WTC11 (cell line): ENCODE data around the gene SLCO4A1. TPM values are rescaled to one million over a fixed set of nuclear protein-coding genes. Genes with fewer than 3 reads are reported as not detected.

ENCODE experiments used
- ATAC-seq: fragments of 200-7000 bp; cut with Tn5 transposase; 2 replicates; pipeline ENCODE4 v1.10.0; 2021; ENCODE audit warnings: mild to moderate bottlenecking, moderate library complexity
- CTCF ChIA-PET: fragments of 300-600 bp; sonication (Branson Sonifier 250); formaldehyde crosslinking; loops from one replicate; lab custom pipeline; 2021; ENCODE audit warnings: antibody characterized with exemption; lab: Charles Lee
- POLR2A ChIA-PET: fragments of 350-600 bp; sonication (Branson Sonifier 250); formaldehyde crosslinking; loops from one replicate; lab custom pipeline; 2021; ENCODE audit warnings: antibody characterized with exemption; lab: Charles Lee
- DNase-seq: peaks from one replicate; pipeline ENCODE4 v3.0.0; 2021; ENCODE audit warnings: low spot score
- H3K27ac Mint-ChIP-seq: 2 replicates; pipeline ENCODE4 v1.8.0; 2021; ENCODE audit warnings: mixed read lengths
- H3K27me3 Mint-ChIP-seq: 2 replicates; pipeline ENCODE4 v1.8.0; 2021; ENCODE audit warnings: low read depth, mild to moderate bottlenecking, moderate library complexity, mixed read lengths
- H3K36me3 Mint-ChIP-seq: 2 replicates; pipeline ENCODE4 v1.8.0; 2021; ENCODE audit warnings: mixed read lengths
- H3K4me1 Mint-ChIP-seq: 2 replicates; pipeline ENCODE4 v1.8.0; 2022; ENCODE audit warnings: mixed read lengths
- H3K4me3 Mint-ChIP-seq: 2 replicates; pipeline ENCODE4 v1.8.0; 2021; ENCODE audit warnings: mild to moderate bottlenecking, moderate library complexity, mixed read lengths
- H3K9me3 Mint-ChIP-seq: 2 replicates; pipeline ENCODE4 v1.8.0; 2021; ENCODE audit warnings: mixed read lengths
- E2F4 ChIP-seq: sonication (generic); formaldehyde crosslinking; IDR thresholded peaks from 2 replicates; pipeline ENCODE4 v1.8.1; 2022; ENCODE audit warnings: low read depth, mild to moderate bottlenecking, moderate library complexity, missing genetic modification reagents, borderline replicate concordance
- E2F5 ChIP-seq: sonication (generic); formaldehyde crosslinking; IDR thresholded peaks from 2 replicates; pipeline ENCODE4 v1.8.1; 2022; ENCODE audit warnings: mild to moderate bottlenecking, moderate library complexity, missing genetic modification reagents
- FOXK1 ChIP-seq: sonication (generic); formaldehyde crosslinking; IDR thresholded peaks from 2 replicates; pipeline ENCODE4 v1.8.0; 2022; ENCODE audit warnings: mild to moderate bottlenecking, moderate library complexity, missing genetic modification reagents
- GABPB1 ChIP-seq: sonication (generic); formaldehyde crosslinking; IDR thresholded peaks from 2 replicates; pipeline ENCODE4 v1.8.1; 2023; ENCODE audit warnings: mild to moderate bottlenecking, missing genetic modification reagents
- GRHL2 ChIP-seq: fragments of 250-450 bp; sonication (Bioruptor Pico); IDR thresholded peaks from 2 replicates; pipeline ENCODE4 v1.8.0; 2022; ENCODE audit warnings: mild to moderate bottlenecking, moderate library complexity; ENCODE audit not compliant: insufficient replicate concordance, severe bottlenecking
- HMGXB4 ChIP-seq: sonication (generic); formaldehyde crosslinking; IDR thresholded peaks from 2 replicates; pipeline ENCODE4 v1.8.1; 2023; ENCODE audit warnings: mild to moderate bottlenecking, moderate library complexity, missing genetic modification reagents
- IRF2 ChIP-seq: sonication (generic); formaldehyde crosslinking; IDR thresholded peaks from 2 replicates; pipeline ENCODE4 v1.8.0; 2022; ENCODE audit warnings: low read depth, missing genetic modification reagents, borderline replicate concordance
- KAT7 ChIP-seq: sonication (generic); formaldehyde crosslinking; IDR thresholded peaks from 2 replicates; pipeline ENCODE4 v1.8.1; 2023; ENCODE audit warnings: missing genetic modification reagents, mild to moderate bottlenecking, borderline replicate concordance
- MYBL2 ChIP-seq: sonication (generic); formaldehyde crosslinking; IDR thresholded peaks from 2 replicates; pipeline ENCODE4 v1.8.1; 2023; ENCODE audit warnings: mild to moderate bottlenecking, moderate library complexity, missing genetic modification reagents
- NFATC4 ChIP-seq: fragments of 250-450 bp; sonication (Bioruptor Pico); IDR thresholded peaks from 2 replicates; pipeline ENCODE4 v1.9.0; 2021; ENCODE audit warnings: mild to moderate bottlenecking
- NR1H2 ChIP-seq: sonication (generic); formaldehyde crosslinking; IDR thresholded peaks from 2 replicates; pipeline ENCODE4 v1.9.0; 2021; ENCODE audit warnings: mild to moderate bottlenecking, moderate library complexity, missing genetic modification reagents
- total RNA-seq: library from RNA; stranded (reverse); gene quantifications from 3 replicates; pipeline ENCODE4 v1.2.3, GENCODE V29; 2021
- TF ChIP-seq, protein P1 (sequence below): sonication (generic); formaldehyde crosslinking; IDR thresholded peaks from 2 replicates; pipeline ENCODE4 v1.8.1; 2023; ENCODE audit warnings: mild to moderate bottlenecking, missing genetic modification reagents, moderate library complexity
- TF ChIP-seq, protein P2 (sequence below): sonication (generic); formaldehyde crosslinking; IDR thresholded peaks from 2 replicates; pipeline ENCODE4 v1.8.1; 2022; ENCODE audit warnings: missing genetic modification reagents, borderline replicate concordance
- TF ChIP-seq, protein P3 (sequence below): fragments of 250-450 bp; sonication (Bioruptor Pico); IDR thresholded peaks from 2 replicates; pipeline ENCODE4 v2.1.2; 2022; ENCODE audit warnings: mild to moderate bottlenecking, moderate library complexity
- TF ChIP-seq, protein P4 (sequence below): sonication (generic); formaldehyde crosslinking; IDR thresholded peaks from 2 replicates; pipeline ENCODE4 v1.8.0; 2023; ENCODE audit warnings: missing genetic modification reagents
- TF ChIP-seq, protein P5 (sequence below): sonication (generic); formaldehyde crosslinking; IDR thresholded peaks from 2 replicates; pipeline ENCODE4 v1.8.1; 2023; ENCODE audit warnings: mild to moderate bottlenecking, missing genetic modification reagents
- TF ChIP-seq, protein P6 (sequence below): sonication (generic); formaldehyde crosslinking; IDR thresholded peaks from 2 replicates; pipeline ENCODE4 v1.8.1; 2022; ENCODE audit warnings: mild to moderate bottlenecking, missing genetic modification reagents, moderate library complexity, borderline replicate concordance

The SLCO4A1 gene
- total RNA-seq, 1 experiment from 2014 or later: 19.9 TPM

GRCh38 chr20:62710221-62710885, 68.0 kb downstream of the SLCO4A1 start:
- H3K4me3 Mint-ChIP-seq: no peak overlapping the region; the same call in 1 of the 2 replicates
- no peak for DNase-seq
- H3K27ac Mint-ChIP-seq: no peak overlapping the region
- H3K36me3 Mint-ChIP-seq: no peaks in the 10 kb centered on the region
- 0 out of 2 replicates have a peak, but pooled peaks cover 3% of the 10 kb centered on the region for H3K4me1 Mint-ChIP-seq
- CTCF ChIA-PET: interaction anchor here (0.6 to 4.7 kb wide), 7 partner anchors 12 to 161 kb away, joined by 3 to 22 read pairs (median 15); no protein-coding TSS in a partner anchor
- H3K9me3 Mint-ChIP-seq: no peaks in the 10 kb centered on the region
- TF ChIP-seq E2F4: no peak
- TF ChIP-seq MYBL2 (CRISPR knock-in tag): no peak
- no peak for TF ChIP-seq FOXK1 (CRISPR knock-in tag)
- TF ChIP-seq, protein P1, sequence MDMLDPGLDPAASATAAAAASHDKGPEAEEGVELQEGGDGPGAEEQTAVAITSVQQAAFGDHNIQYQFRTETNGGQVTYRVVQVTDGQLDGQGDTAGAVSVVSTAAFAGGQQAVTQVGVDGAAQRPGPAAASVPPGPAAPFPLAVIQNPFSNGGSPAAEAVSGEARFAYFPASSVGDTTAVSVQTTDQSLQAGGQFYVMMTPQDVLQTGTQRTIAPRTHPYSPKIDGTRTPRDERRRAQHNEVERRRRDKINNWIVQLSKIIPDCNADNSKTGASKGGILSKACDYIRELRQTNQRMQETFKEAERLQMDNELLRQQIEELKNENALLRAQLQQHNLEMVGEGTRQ (CRISPR knock-in tag): no peak
- no peak for TF ChIP-seq E2F5 (CRISPR knock-in tag)
- TF ChIP-seq GRHL2 (CRISPR knock-in tag): no peak
- TF ChIP-seq GABPB1 (CRISPR knock-in tag): no peak
- TF ChIP-seq, protein P2, sequence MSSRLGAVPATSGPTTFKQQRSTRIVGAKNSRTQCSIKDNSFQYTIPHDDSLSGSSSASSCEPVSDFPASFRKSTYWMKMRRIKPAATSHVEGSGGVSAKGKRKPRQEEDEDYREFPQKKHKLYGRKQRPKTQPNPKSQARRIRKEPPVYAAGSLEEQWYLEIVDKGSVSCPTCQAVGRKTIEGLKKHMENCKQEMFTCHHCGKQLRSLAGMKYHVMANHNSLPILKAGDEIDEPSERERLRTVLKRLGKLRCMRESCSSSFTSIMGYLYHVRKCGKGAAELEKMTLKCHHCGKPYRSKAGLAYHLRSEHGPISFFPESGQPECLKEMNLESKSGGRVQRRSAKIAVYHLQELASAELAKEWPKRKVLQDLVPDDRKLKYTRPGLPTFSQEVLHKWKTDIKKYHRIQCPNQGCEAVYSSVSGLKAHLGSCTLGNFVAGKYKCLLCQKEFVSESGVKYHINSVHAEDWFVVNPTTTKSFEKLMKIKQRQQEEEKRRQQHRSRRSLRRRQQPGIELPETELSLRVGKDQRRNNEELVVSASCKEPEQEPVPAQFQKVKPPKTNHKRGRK (CRISPR knock-in tag): no peak
- TF ChIP-seq, protein P3, sequence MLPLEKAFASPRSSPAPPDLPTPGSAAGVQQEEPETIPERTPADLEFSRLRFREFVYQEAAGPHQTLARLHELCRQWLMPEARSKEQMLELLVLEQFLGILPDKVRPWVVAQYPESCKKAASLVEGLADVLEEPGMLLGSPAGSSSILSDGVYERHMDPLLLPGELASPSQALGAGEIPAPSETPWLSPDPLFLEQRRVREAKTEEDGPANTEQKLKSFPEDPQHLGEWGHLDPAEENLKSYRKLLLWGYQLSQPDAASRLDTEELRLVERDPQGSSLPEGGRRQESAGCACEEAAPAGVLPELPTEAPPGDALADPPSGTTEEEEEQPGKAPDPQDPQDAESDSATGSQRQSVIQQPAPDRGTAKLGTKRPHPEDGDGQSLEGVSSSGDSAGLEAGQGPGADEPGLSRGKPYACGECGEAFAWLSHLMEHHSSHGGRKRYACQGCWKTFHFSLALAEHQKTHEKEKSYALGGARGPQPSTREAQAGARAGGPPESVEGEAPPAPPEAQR (CRISPR knock-in tag): no peak
- no peak for TF ChIP-seq NFATC4 (CRISPR knock-in tag)
- TF ChIP-seq, protein P4, sequence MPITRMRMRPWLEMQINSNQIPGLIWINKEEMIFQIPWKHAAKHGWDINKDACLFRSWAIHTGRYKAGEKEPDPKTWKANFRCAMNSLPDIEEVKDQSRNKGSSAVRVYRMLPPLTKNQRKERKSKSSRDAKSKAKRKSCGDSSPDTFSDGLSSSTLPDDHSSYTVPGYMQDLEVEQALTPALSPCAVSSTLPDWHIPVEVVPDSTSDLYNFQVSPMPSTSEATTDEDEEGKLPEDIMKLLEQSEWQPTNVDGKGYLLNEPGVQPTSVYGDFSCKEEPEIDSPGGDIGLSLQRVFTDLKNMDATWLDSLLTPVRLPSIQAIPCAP: no peak
- TF ChIP-seq NR1H2 (CRISPR knock-in tag): no peak
- H3K27me3 Mint-ChIP-seq: peaks cover 35% of the 10 kb centered on the region
- POLR2A ChIA-PET: no interaction called here
- ATAC-seq: no peak

DNA sequence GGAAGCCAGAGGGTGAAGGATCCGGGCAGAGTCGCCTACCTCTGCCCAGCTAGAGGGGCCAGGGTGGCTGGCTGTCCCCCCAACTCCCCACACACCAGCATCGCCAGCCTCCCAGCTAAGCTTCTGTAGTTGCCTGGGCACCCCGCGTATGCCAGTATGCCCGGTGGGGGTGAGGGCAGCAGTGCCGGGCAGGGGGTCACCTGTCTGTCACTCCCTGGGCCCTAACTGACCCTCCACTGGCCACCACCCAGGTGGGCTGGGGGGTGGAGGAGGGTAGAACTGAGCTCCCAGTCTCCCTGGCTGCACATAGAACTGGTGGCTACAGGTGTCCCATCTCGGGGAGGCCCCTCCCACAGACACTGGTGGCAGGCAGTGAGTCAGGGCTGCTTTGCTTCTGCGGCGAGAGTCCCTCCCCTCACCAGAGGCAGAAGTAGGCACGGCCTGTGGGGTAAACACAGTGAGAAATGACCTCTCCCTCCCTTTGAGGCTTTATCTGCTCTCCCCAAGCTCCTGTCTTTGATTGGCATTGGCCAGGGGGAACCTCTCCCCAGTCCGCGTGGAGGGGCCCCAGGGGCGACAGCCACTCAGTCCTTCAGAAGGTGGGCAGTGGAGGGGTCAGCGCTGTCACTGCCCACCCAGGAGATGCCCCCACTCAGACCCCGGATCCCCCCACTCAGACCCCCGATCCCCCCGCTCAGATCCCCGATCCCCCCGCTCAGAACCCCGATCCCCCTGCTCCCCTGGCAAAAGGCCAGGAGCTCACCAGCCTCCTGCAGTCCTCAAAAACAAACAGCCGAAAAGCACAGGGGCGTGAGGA, 68.8 kb downstream of the SLCO4A1 start:
- H3K27ac Mint-ChIP-seq: no peak overlapping the region
- no peaks in the 10 kb centered on the region for H3K9me3 Mint-ChIP-seq
- H3K4me3 Mint-ChIP-seq: no peak overlapping the region
- peaks cover 35% of the 10 kb centered on the region for H3K27me3 Mint-ChIP-seq
- POLR2A ChIA-PET: no interaction called here
- H3K36me3 Mint-ChIP-seq: no peaks in the 10 kb centered on the region
- no peak for DNase-seq
- CTCF ChIA-PET: interaction anchor here (1.0 to 4.7 kb wide), 4 partner anchors 12 to 139 kb away, joined by 3 to 22 read pairs (median 3); no protein-coding TSS in a partner anchor
- no peak for ATAC-seq
- 0 out of 2 replicates have a peak, but pooled peaks cover 3% of the 10 kb centered on the region for H3K4me1 Mint-ChIP-seq
- TF ChIP-seq, protein P5, sequence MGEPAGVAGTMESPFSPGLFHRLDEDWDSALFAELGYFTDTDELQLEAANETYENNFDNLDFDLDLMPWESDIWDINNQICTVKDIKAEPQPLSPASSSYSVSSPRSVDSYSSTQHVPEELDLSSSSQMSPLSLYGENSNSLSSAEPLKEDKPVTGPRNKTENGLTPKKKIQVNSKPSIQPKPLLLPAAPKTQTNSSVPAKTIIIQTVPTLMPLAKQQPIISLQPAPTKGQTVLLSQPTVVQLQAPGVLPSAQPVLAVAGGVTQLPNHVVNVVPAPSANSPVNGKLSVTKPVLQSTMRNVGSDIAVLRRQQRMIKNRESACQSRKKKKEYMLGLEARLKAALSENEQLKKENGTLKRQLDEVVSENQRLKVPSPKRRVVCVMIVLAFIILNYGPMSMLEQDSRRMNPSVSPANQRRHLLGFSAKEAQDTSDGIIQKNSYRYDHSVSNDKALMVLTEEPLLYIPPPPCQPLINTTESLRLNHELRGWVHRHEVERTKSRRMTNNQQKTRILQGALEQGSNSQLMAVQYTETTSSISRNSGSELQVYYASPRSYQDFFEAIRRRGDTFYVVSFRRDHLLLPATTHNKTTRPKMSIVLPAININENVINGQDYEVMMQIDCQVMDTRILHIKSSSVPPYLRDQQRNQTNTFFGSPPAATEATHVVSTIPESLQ (CRISPR knock-in tag): no peak
- TF ChIP-seq HMGXB4 (CRISPR knock-in tag) (no peak), E2F4 (no peak), IRF2 (no peak), KAT7 (CRISPR knock-in tag) (no peak)
- TF ChIP-seq, protein P6, sequence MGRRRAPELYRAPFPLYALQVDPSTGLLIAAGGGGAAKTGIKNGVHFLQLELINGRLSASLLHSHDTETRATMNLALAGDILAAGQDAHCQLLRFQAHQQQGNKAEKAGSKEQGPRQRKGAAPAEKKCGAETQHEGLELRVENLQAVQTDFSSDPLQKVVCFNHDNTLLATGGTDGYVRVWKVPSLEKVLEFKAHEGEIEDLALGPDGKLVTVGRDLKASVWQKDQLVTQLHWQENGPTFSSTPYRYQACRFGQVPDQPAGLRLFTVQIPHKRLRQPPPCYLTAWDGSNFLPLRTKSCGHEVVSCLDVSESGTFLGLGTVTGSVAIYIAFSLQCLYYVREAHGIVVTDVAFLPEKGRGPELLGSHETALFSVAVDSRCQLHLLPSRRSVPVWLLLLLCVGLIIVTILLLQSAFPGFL (CRISPR knock-in tag): no peak
